H1 (cell line): Measurements from ENCODE around the gene FCHO1. TPM values are rescaled to one million over a fixed set of nuclear protein-coding genes. Genes with fewer than 3 reads are reported as not detected.

ENCODE experiments used
- CTCF ChIA-PET: fragments of 300-600 bp; sonication (Branson Sonifier 250); formaldehyde crosslinking; loops from one replicate; lab custom pipeline; 2021; ENCODE audit not compliant: partially characterized antibody; lab: Charles Lee
- POLR2A ChIA-PET: fragments of 300-600 bp; sonication (Branson Sonifier 250); formaldehyde crosslinking; loops from one replicate; lab custom pipeline; 2021; ENCODE audit warnings: inconsistent platforms; ENCODE audit not compliant: partially characterized antibody; lab: Charles Lee
- DNase-seq, 2 experiments: peaks; one replicate each; pipeline versions ENCODE4 v3.0.0 to v3.0.0-alpha.2; 2010 to 2022; ENCODE audit warnings: low spot score in 2 of 2, low read depth in 1 of 2, mixed read lengths in 1 of 2
- FAIRE-seq: peaks from 2 replicates; lab custom pipeline; 2011; peaks lifted over from hg19 to GRCh38; lab: Jason Lieb, UNC
- H2AFZ ChIP-seq: 2 replicates; pipeline ENCODE4 v1.8.1; 2012; ENCODE audit warnings: low read length, inconsistent platforms
- H2AK5ac ChIP-seq: 2 replicates; pipeline ENCODE4 v1.6.1; 2013; ENCODE audit warnings: low read depth, low read length
- H2BK120ac ChIP-seq: replicated peaks from 2 replicates; pipeline ENCODE3; 2013; ENCODE audit warnings: low read depth, low read length, inconsistent platforms
- H2BK12ac ChIP-seq: 2 replicates; pipeline ENCODE4 v1.6.1; 2013; ENCODE audit warnings: low read depth, low read length
- H2BK15ac ChIP-seq: 2 replicates; pipeline ENCODE4 v1.6.1; 2013; ENCODE audit warnings: low read length
- H2BK20ac ChIP-seq: 2 replicates; pipeline ENCODE4 v1.6.1; 2013; ENCODE audit warnings: low read length
- H2BK5ac ChIP-seq: 2 replicates; pipeline ENCODE4 v1.6.1; 2013; ENCODE audit warnings: low read depth, low read length
- H3K14ac ChIP-seq: 2 replicates; pipeline ENCODE4 v1.6.1; 2013; ENCODE audit warnings: inconsistent platforms; ENCODE audit not compliant: insufficient read length
- H3K18ac ChIP-seq: 2 replicates; pipeline ENCODE4 v1.6.1; 2013; ENCODE audit warnings: low read length; ENCODE audit errors: extremely low read depth
- H3K23ac ChIP-seq: 2 replicates; pipeline ENCODE4 v1.6.1; 2013; ENCODE audit warnings: inconsistent platforms; ENCODE audit not compliant: insufficient read length
- H3K23me2 ChIP-seq: 2 replicates; pipeline ENCODE4 v1.6.1; 2013; ENCODE audit warnings: low read depth, low read length
- H3K27ac ChIP-seq: 2 replicates; pipeline ENCODE4 v1.6.1; 2011; ENCODE audit warnings: low read depth, low read length, inconsistent platforms
- H3K27me3 ChIP-seq, 4 experiments: replicated peaks in 1 of 4; 1 replicate in 1 of 4; 2 replicates in 3 of 4; pipeline versions ENCODE4 v1.6.1 to v1.8.1; 2011 to 2013; ENCODE audit warnings: low read length in 3 of 4, mild to moderate bottlenecking in 3 of 4, inconsistent platforms in 2 of 4, mixed read lengths in 2 of 4, moderate library complexity in 1 of 4; ENCODE audit not compliant: control insufficient read depth in 3 of 4, insufficient read depth in 3 of 4; ENCODE audit errors: extremely low read depth in 1 of 4
- H3K36me3 ChIP-seq, 4 experiments: 2 replicates each; pipeline versions ENCODE4 v1.6.1 to v1.8.1; 2011 to 2013; ENCODE audit warnings: mild to moderate bottlenecking in 4 of 4, low read length in 3 of 4, moderate library complexity in 2 of 4, control low read depth in 1 of 4, inconsistent platforms in 1 of 4; ENCODE audit not compliant: insufficient read depth in 4 of 4, control insufficient read depth in 2 of 4
- H3K4ac ChIP-seq: replicated peaks from 2 replicates; pipeline ENCODE3; 2013; ENCODE audit warnings: low read length, low read depth, mixed read lengths, inconsistent platforms; ENCODE audit not compliant: insufficient read length
- H3K4me1 ChIP-seq, 4 experiments: replicated peaks in 1 of 4; 1 replicate in 1 of 4; 2 replicates in 3 of 4; pipeline versions ENCODE4 v1.6.1 to v1.8.1; 2011 to 2013; ENCODE audit warnings: low read length in 3 of 4, inconsistent platforms in 2 of 4, mixed read lengths in 1 of 4; ENCODE audit not compliant: insufficient read depth in 4 of 4, control insufficient read depth in 3 of 4
- H3K4me2 ChIP-seq, 2 experiments: 2 replicates each; pipeline versions ENCODE4 v1.6.1 to v1.8.1; 2011 to 2013; ENCODE audit warnings: low read depth in 2 of 2, low read length in 2 of 2, control low read depth in 1 of 2, inconsistent platforms in 1 of 2, mild to moderate bottlenecking in 1 of 2; ENCODE audit not compliant: insufficient read depth in 1 of 2
- H3K4me3 ChIP-seq, 4 experiments: fragments of 200-600, 300-600 bp in 1 of 4; sonication (generic), shearing (Covaris generic), sonication (Bioruptor Twin) in 1 of 4; 2 replicates each; pipeline versions ENCODE4 v1.5.1 to v1.8.1; 2011 to 2016; ENCODE audit warnings: low read length in 4 of 4, low read depth in 3 of 4, control low read depth in 2 of 4, inconsistent platforms in 2 of 4, mild to moderate bottlenecking in 2 of 4, mixed read lengths in 1 of 4, moderate library complexity in 1 of 4; ENCODE audit not compliant: insufficient read depth in 2 of 4; ENCODE audit errors: extremely low read depth in 1 of 4
- H3K56ac ChIP-seq: replicated peaks from 2 replicates; pipeline ENCODE3; 2013; ENCODE audit warnings: low read depth, mild to moderate bottlenecking, mixed read lengths, low read length, inconsistent platforms; ENCODE audit not compliant: insufficient read length
- H3K79me1 ChIP-seq: 2 replicates; pipeline ENCODE4 v1.6.1; 2013; ENCODE audit warnings: low read depth, low read length, control low read depth
- H3K79me2 ChIP-seq, 2 experiments: 2 replicates each; pipeline versions ENCODE4 v1.6.1 to v1.8.1; 2012 to 2013; ENCODE audit warnings: low read length in 2 of 2, mild to moderate bottlenecking in 2 of 2, inconsistent platforms in 1 of 2; ENCODE audit not compliant: insufficient read depth in 2 of 2, control insufficient read depth in 1 of 2
- H3K9ac ChIP-seq, 4 experiments: replicated peaks in 1 of 4; 1 replicate in 1 of 4; 2 replicates in 3 of 4; pipeline versions ENCODE4 v1.6.1 to v1.8.1; 2011 to 2013; ENCODE audit warnings: low read depth in 3 of 4, low read length in 3 of 4, control low read depth in 2 of 4, mild to moderate bottlenecking in 2 of 4, moderate library complexity in 2 of 4, inconsistent platforms in 1 of 4; ENCODE audit errors: extremely low read depth in 1 of 4
- H3K9me3 ChIP-seq, 2 experiments: 2 replicates each; pipeline versions ENCODE4 v1.6.1 to v1.8.1; 2012 to 2013; ENCODE audit warnings: mild to moderate bottlenecking in 2 of 2, moderate library complexity in 2 of 2, control low read depth in 1 of 2, inconsistent platforms in 1 of 2, low read depth in 1 of 2, low read length in 1 of 2, mixed read lengths in 1 of 2; ENCODE audit not compliant: insufficient read depth in 2 of 2
- H4K20me1 ChIP-seq, 2 experiments: replicated peaks in 1 of 2; 2 replicates each; pipeline versions ENCODE3 to v1.8.1; 2011 to 2013; ENCODE audit warnings: inconsistent platforms in 2 of 2, low read length in 2 of 2, mild to moderate bottlenecking in 1 of 2; ENCODE audit not compliant: insufficient read depth in 2 of 2, control insufficient read depth in 1 of 2
- H4K5ac ChIP-seq: 2 replicates; pipeline ENCODE4 v1.6.1; 2013; ENCODE audit warnings: low read length, low read depth, mixed read lengths, inconsistent platforms; ENCODE audit not compliant: insufficient read length
- H4K8ac ChIP-seq: 2 replicates; pipeline ENCODE4 v1.8.0; 2013; ENCODE audit warnings: mild to moderate bottlenecking, moderate library complexity, low read length, inconsistent platforms; ENCODE audit not compliant: insufficient read depth; ENCODE audit errors: extremely low read depth
- H4K91ac ChIP-seq: replicated peaks from 2 replicates; pipeline ENCODE3; 2013; ENCODE audit warnings: low read length, mixed read lengths, inconsistent platforms; ENCODE audit not compliant: insufficient read length
- ATF3 ChIP-seq: IDR thresholded peaks from 2 replicates; pipeline ENCODE4 v1.6.1; 2011; ENCODE audit warnings: low read depth, mild to moderate bottlenecking, low read length; ENCODE audit not compliant: insufficient read depth
- CTCF ChIP-seq, 3 experiments: IDR thresholded peaks; 1 replicate in 2 of 3; 2 replicates in 1 of 3; pipeline versions ENCODE4 v1.5.1 to v1.6.1; 2011; ENCODE audit warnings: low read length in 3 of 3, mild to moderate bottlenecking in 3 of 3, inconsistent platforms in 2 of 3, low read depth in 1 of 3, moderate library complexity in 1 of 3; ENCODE audit not compliant: insufficient read depth in 1 of 3; ENCODE audit errors: control extremely low read depth in 1 of 3
- EP300 ChIP-seq, 2 experiments: IDR thresholded peaks; 1 replicate in 1 of 2; 2 replicates in 1 of 2; pipeline ENCODE4 v1.6.1; 2011 to 2012; ENCODE audit warnings: low read depth in 2 of 2, low read length in 2 of 2, mild to moderate bottlenecking in 2 of 2, borderline replicate concordance in 1 of 2, inconsistent platforms in 1 of 2, moderate library complexity in 1 of 2
- EZH2 ChIP-seq: fragments of 200-600 bp; sonication (generic); IDR thresholded peaks from 2 replicates; pipeline ENCODE4 v1.7.1; 2012; ENCODE audit warnings: low read depth, mild to moderate bottlenecking, moderate library complexity, low read length, inconsistent platforms; ENCODE audit not compliant: severe bottlenecking
- JUN ChIP-seq: IDR thresholded peaks from 2 replicates; pipeline ENCODE4 v1.6.1; 2011; ENCODE audit warnings: low read depth, mild to moderate bottlenecking, improper control_type of control experiment, low read length
- KDM1A ChIP-seq: fragments of 200-600, 300-600 bp; sonication (generic); IDR thresholded peaks from 2 replicates; pipeline ENCODE4 v1.7.1; 2016; ENCODE audit warnings: mild to moderate bottlenecking, low read length, borderline replicate concordance
- RBBP5 ChIP-seq: IDR thresholded peaks from 2 replicates; pipeline ENCODE4 v1.7.1; 2012; ENCODE audit warnings: low read depth, mild to moderate bottlenecking, inconsistent platforms, low read length, moderate library complexity, borderline replicate concordance
- RXRA ChIP-seq: IDR thresholded peaks from 2 replicates; pipeline ENCODE4 v1.6.1; 2011; ENCODE audit warnings: low read depth, mild to moderate bottlenecking, low read length, moderate library complexity; ENCODE audit not compliant: insufficient read depth
- TCF12 ChIP-seq: IDR thresholded peaks from 2 replicates; pipeline ENCODE4 v1.6.1; 2011; ENCODE audit warnings: low read depth, mild to moderate bottlenecking, low read length
- YY1 ChIP-seq: IDR thresholded peaks from 2 replicates; pipeline ENCODE4 v1.6.1; 2011; ENCODE audit warnings: low read depth, mild to moderate bottlenecking, low read length
- WGBS, 2 experiments: shearing (Covaris generic) in 1 of 2; methylation state at CpG; one replicate each; pipeline versions ENCODE4 v1.1.6 to v1.1.7; 2013 to 2015; ENCODE audit warnings: low lambda C conversion rate in 2 of 2, mixed read lengths in 2 of 2, inconsistent platforms in 1 of 2, low coverage in 1 of 2, missing lambda C conversion rate in 1 of 2; ENCODE audit not compliant: insufficient replicate concordance in 2 of 2, insufficient coverage in 1 of 2, insufficient read length in 1 of 2; ENCODE audit errors: extremely low coverage in 1 of 2, missing lambda C conversion rate in 1 of 2; 5-methylcytosine and 5-hydroxymethylcytosine counted together
- polyA plus RNA-seq, 7 experiments: library from polyadenylated mRNA; depleted of rRNA in 3 of 7; stranded (reverse) in 5 of 7; unstranded in 2 of 7; fragments of >200 nt in 5 of 7; fragments of 200-250 nt in 2 of 7; gene quantifications; 1 replicate in 5 of 7; 2 replicates in 1 of 7; 4 replicates in 1 of 7; pipeline versions ENCODE4 v1.2.1 to v1.2.3, GENCODE V29; 2011 to 2013; ENCODE audit warnings: missing spikeins in 2 of 7, mixed read lengths in 2 of 7
- total RNA-seq: library from RNA; stranded (reverse); fragmentation: NEBNext Ultra II Directional; extraction: Animal tissue kit (Norgen Biotek cat#: 25700); gene quantifications from 2 replicates; pipeline ENCODE4 v1.2.1, GENCODE V29; 2021

FCHO1 gene
- total and polyA plus RNA-seq, 2 of the 8 experiments (the other 6 are each of a cell fraction or from before 2014, with no cell fraction given) = 13.0 to 25.9 TPM

- H3K79me1 ChIP-seq = no peaks in the 10 kb centered on the region
- no peak overlapping the region for H3K9ac ChIP-seq
- no peak overlapping the region for H3K23ac ChIP-seq
- H3K4me1 ChIP-seq = peaks cover 0 to 2% (median 0%) of the 10 kb centered on the region in 4 experiments; a peak in 3 of 7 replicates
- H3K9me3 ChIP-seq = no peaks in the 10 kb centered on the region
- H4K5ac ChIP-seq = no peak overlapping the region
- H4K20me1 ChIP-seq = no peaks in the 10 kb centered on the region
- H3K18ac ChIP-seq = no peak overlapping the region
- no peak overlapping the region for H2BK12ac ChIP-seq
- no peak overlapping the region for H2AK5ac ChIP-seq
- H3K14ac ChIP-seq = no peak overlapping the region
- peaks cover 0 to 2% (median 0%) of the 10 kb centered on the region in 4 experiments; a peak in 1 of 8 replicates for H3K36me3 ChIP-seq
- H3K4me3 ChIP-seq = no peak overlapping the region
- POLR2A ChIA-PET = no interaction called here
- H3K23me2 ChIP-seq = no peaks in the 10 kb centered on the region
- H4K8ac ChIP-seq = no peak overlapping the region
- H2BK15ac ChIP-seq = no peak overlapping the region
- H3K4me2 ChIP-seq = no peak overlapping the region
- 93% methylated on average over 7 of the region's 7 CpGs; no CpG with 5 or more reads in 1 of the 2 experiments for WGBS, 2 experiments
- no peak overlapping the region for H2BK5ac ChIP-seq
- H2AFZ ChIP-seq = no peak overlapping the region
- no peaks in the 10 kb centered on the region for H3K27me3 ChIP-seq
- no peak overlapping the region for H4K91ac ChIP-seq
- no peak overlapping the region for H2BK20ac ChIP-seq
- no peaks in the 10 kb centered on the region for H3K79me2 ChIP-seq
- no peak overlapping the region for H3K4ac ChIP-seq
- no peak overlapping the region for H3K27ac ChIP-seq
- DNase-seq (no peak), FAIRE-seq (no peak)
- no peak overlapping the region for H2BK120ac ChIP-seq
- CTCF ChIA-PET = interaction anchor here (0.6 to 5.2 kb wide), 6 partner anchors 10 to 191 kb away, joined by 3 to 39 read pairs (median 7); no protein-coding TSS in a partner anchor
- H3K56ac ChIP-seq = no peak overlapping the region
- TF ChIP-seq RXRA (no peak), EP300 (IDR thresholded peaks at IDR 0.05; ENCODE audit: borderline replicate concordance in 1 of 2, low read depth in 2 of 2, low read length in 2 of 2) (no peak), YY1 (no peak), ATF3 (no peak), RBBP5 (no peak), CTCF (IDR thresholded peaks at IDR 0.05; ENCODE audit: control extremely low read depth in 1 of 3, insufficient read depth in 1 of 3, low read depth in 1 of 3, low read length in 3 of 3) (no peak), JUN (no peak), TCF12 (no peak), KDM1A (no peak), EZH2 (no peak)
These were observed 13.1 kb downstream of the FCHO1 start for GRCh38 chr19:17764348-17764747.
